Measurements from ENCODE around the gene WDR26.
A peak's percentile ranks its signal among the peaks of the same experiment; 100 is the strongest.
"Not testable (repeated sequence)": the region's sequence is repeated elsewhere in the genome, so short reads cannot be mapped to it uniquely, and the experiment has no call there.

WDR26 gene

GRCh38 chr1:224428713-224429112 lies 5.9 kb downstream of the WDR26 start:
- H3K27ac ChIP-seq (ENCODE audit: insufficient read depth, low read length, poor library complexity, severe bottlenecking); H3K36me3 ChIP-seq (ENCODE audit: control insufficient read depth, insufficient read depth, low read length); H3K9me3 ChIP-seq (ENCODE audit: control insufficient read depth, low read length); DNase-seq; H3K27me3 ChIP-seq (replicated peaks; ENCODE audit: control insufficient read depth, insufficient read depth, low read length, poor library complexity, severe bottlenecking); H3K4me3 ChIP-seq (ENCODE audit: insufficient read depth, low read depth, low read length, poor library complexity, severe bottlenecking): not testable (repeated sequence)
- H3K4me1 ChIP-seq (ENCODE audit: control insufficient read depth, insufficient read depth, low read length, poor library complexity, severe bottlenecking), result peaks cover 11% of the 10 kb centered on the region

GRCh38 chr1:224427346-224427745 lies 7.3 kb downstream of the WDR26 start:
- no peak overlapping the region for H3K27ac ChIP-seq (ENCODE audit: insufficient read depth, low read length, poor library complexity, severe bottlenecking)
- no peaks in the 10 kb centered on the region for H3K9me3 ChIP-seq (ENCODE audit: control insufficient read depth, low read length)
- no peak overlapping the region for H3K4me3 ChIP-seq (ENCODE audit: insufficient read depth, low read depth, low read length, poor library complexity, severe bottlenecking)
- H3K36me3 ChIP-seq (ENCODE audit: control insufficient read depth, insufficient read depth, low read length), result peaks cover 22% of the 10 kb centered on the region
- H3K4me1 ChIP-seq (ENCODE audit: control insufficient read depth, insufficient read depth, low read length, poor library complexity, severe bottlenecking), result peaks cover 11% of the 10 kb centered on the region
- DNase-seq, result no peak
- no peaks in the 10 kb centered on the region for H3K27me3 ChIP-seq (replicated peaks; ENCODE audit: control insufficient read depth, insufficient read depth, low read length, poor library complexity, severe bottlenecking)

- H3K4me1 ChIP-seq (ENCODE audit: control insufficient read depth, insufficient read depth, low read length, poor library complexity, severe bottlenecking), result peaks cover 11% of the 10 kb centered on the region
- not testable (repeated sequence) for H3K4me3 ChIP-seq (ENCODE audit: insufficient read depth, low read depth, low read length, poor library complexity, severe bottlenecking); H3K27me3 ChIP-seq (replicated peaks; ENCODE audit: control insufficient read depth, insufficient read depth, low read length, poor library complexity, severe bottlenecking); DNase-seq; H3K27ac ChIP-seq (ENCODE audit: insufficient read depth, low read length, poor library complexity, severe bottlenecking); H3K9me3 ChIP-seq (ENCODE audit: control insufficient read depth, low read length)
- H3K36me3 ChIP-seq (ENCODE audit: control insufficient read depth, insufficient read depth, low read length), result peaks cover 27% of the 10 kb centered on the region
These were observed 7.7 kb downstream of the WDR26 start for GRCh38 chr1:224426869-224427268.

GRCh38 chr1:224425279-224425884 lies 9.2 kb downstream of the WDR26 start:
- H3K27me3 ChIP-seq (replicated peaks; ENCODE audit: control insufficient read depth, insufficient read depth, low read length, poor library complexity, severe bottlenecking), result no peaks in the 10 kb centered on the region
- H3K9me3 ChIP-seq (ENCODE audit: control insufficient read depth, low read length), result no peaks in the 10 kb centered on the region
- peaks cover 42% of the 10 kb centered on the region for H3K36me3 ChIP-seq (ENCODE audit: control insufficient read depth, insufficient read depth, low read length)
- DNase-seq, result no peak
- H3K27ac ChIP-seq (ENCODE audit: insufficient read depth, low read length, poor library complexity, severe bottlenecking), result no peak overlapping the region
- H3K4me1 ChIP-seq (ENCODE audit: control insufficient read depth, insufficient read depth, low read length, poor library complexity, severe bottlenecking), result peaks cover 7% of the 10 kb centered on the region
- no peak overlapping the region for H3K4me3 ChIP-seq (ENCODE audit: insufficient read depth, low read depth, low read length, poor library complexity, severe bottlenecking)

- no peak for DNase-seq
- Histone ChIP-seq H3K27ac (ENCODE audit: insufficient read depth, low read length, poor library complexity, severe bottlenecking) (peak overlapping the region; percentile 12), H3K4me3 (ENCODE audit: insufficient read depth, low read depth, low read length, poor library complexity, severe bottlenecking) (no peak overlapping the region), H3K9me3 (ENCODE audit: control insufficient read depth, low read length) (no peaks in the 10 kb centered on the region), H3K36me3 (ENCODE audit: control insufficient read depth, insufficient read depth, low read length) (peaks cover 88% of the 10 kb centered on the region), H3K4me1 (ENCODE audit: control insufficient read depth, insufficient read depth, low read length, poor library complexity, severe bottlenecking) (no peaks in the 10 kb centered on the region), H3K27me3 (replicated peaks; ENCODE audit: control insufficient read depth, insufficient read depth, low read length, poor library complexity, severe bottlenecking) (no peaks in the 10 kb centered on the region)
These were observed 14.5 kb downstream of the WDR26 start for GRCh38 chr1:224420106-224420505.

GRCh38 chr1:224411766-224412165 lies 22.8 kb downstream of the WDR26 start:
- H3K27ac ChIP-seq (ENCODE audit: insufficient read depth, low read length, poor library complexity, severe bottlenecking), result no peak overlapping the region
- peaks cover 47% of the 10 kb centered on the region for H3K36me3 ChIP-seq (ENCODE audit: control insufficient read depth, insufficient read depth, low read length)

GRCh38 chr1:224408294-224408590 lies 26.4 kb downstream of the WDR26 start:
- H3K36me3 ChIP-seq (ENCODE audit: control insufficient read depth, insufficient read depth, low read length), result peaks cover 66% of the 10 kb centered on the region
- DNase-seq, result no peak

More at GRCh38 chr1:224411766-224412165, 22.8 kb downstream of the WDR26 start:
- Histone ChIP-seq H3K4me1 (ENCODE audit: control insufficient read depth, insufficient read depth, low read length, poor library complexity, severe bottlenecking) (no peaks in the 10 kb centered on the region), H3K4me3 (ENCODE audit: insufficient read depth, low read depth, low read length, poor library complexity, severe bottlenecking) (no peak overlapping the region), H3K27me3 (replicated peaks; ENCODE audit: control insufficient read depth, insufficient read depth, low read length, poor library complexity, severe bottlenecking) (no peaks in the 10 kb centered on the region), H3K9me3 (ENCODE audit: control insufficient read depth, low read length) (no peaks in the 10 kb centered on the region)
- no peak for DNase-seq

GRCh38 chr1:224407571-224408293 lies 26.9 kb downstream of the WDR26 start:
- no peak overlapping the region for H3K27ac ChIP-seq (ENCODE audit: insufficient read depth, low read length, poor library complexity, severe bottlenecking)
- no peak overlapping the region for H3K4me3 ChIP-seq (ENCODE audit: insufficient read depth, low read depth, low read length, poor library complexity, severe bottlenecking)
- no peaks in the 10 kb centered on the region for H3K27me3 ChIP-seq (replicated peaks; ENCODE audit: control insufficient read depth, insufficient read depth, low read length, poor library complexity, severe bottlenecking)
- no peaks in the 10 kb centered on the region for H3K4me1 ChIP-seq (ENCODE audit: control insufficient read depth, insufficient read depth, low read length, poor library complexity, severe bottlenecking)
- H3K36me3 ChIP-seq (ENCODE audit: control insufficient read depth, insufficient read depth, low read length), result peaks cover 69% of the 10 kb centered on the region
- H3K9me3 ChIP-seq (ENCODE audit: control insufficient read depth, low read length), result no peaks in the 10 kb centered on the region
- DNase-seq, result no peak

More at GRCh38 chr1:224408294-224408590, 26.4 kb downstream of the WDR26 start:
- no peaks in the 10 kb centered on the region for H3K9me3 ChIP-seq (ENCODE audit: control insufficient read depth, low read length)
- H3K4me1 ChIP-seq (ENCODE audit: control insufficient read depth, insufficient read depth, low read length, poor library complexity, severe bottlenecking), result no peaks in the 10 kb centered on the region
- no peak overlapping the region for H3K27ac ChIP-seq (ENCODE audit: insufficient read depth, low read length, poor library complexity, severe bottlenecking)
- no peaks in the 10 kb centered on the region for H3K27me3 ChIP-seq (replicated peaks; ENCODE audit: control insufficient read depth, insufficient read depth, low read length, poor library complexity, severe bottlenecking)
- H3K4me3 ChIP-seq (ENCODE audit: insufficient read depth, low read depth, low read length, poor library complexity, severe bottlenecking), result no peak overlapping the region

- no peaks in the 10 kb centered on the region for H3K27me3 ChIP-seq (replicated peaks; ENCODE audit: control insufficient read depth, insufficient read depth, low read length, poor library complexity, severe bottlenecking)
- H3K36me3 ChIP-seq (ENCODE audit: control insufficient read depth, insufficient read depth, low read length), result peaks cover 72% of the 10 kb centered on the region
- no peaks in the 10 kb centered on the region for H3K9me3 ChIP-seq (ENCODE audit: control insufficient read depth, low read length)
- no peak overlapping the region for H3K4me3 ChIP-seq (ENCODE audit: insufficient read depth, low read depth, low read length, poor library complexity, severe bottlenecking)
- H3K27ac ChIP-seq (ENCODE audit: insufficient read depth, low read length, poor library complexity, severe bottlenecking), result no peak overlapping the region
- H3K4me1 ChIP-seq (ENCODE audit: control insufficient read depth, insufficient read depth, low read length, poor library complexity, severe bottlenecking), result no peaks in the 10 kb centered on the region
- no peak for DNase-seq
These were observed 28.4 kb downstream of the WDR26 start for GRCh38 chr1:224406216-224406615.

- Histone ChIP-seq H3K27ac (ENCODE audit: insufficient read depth, low read length, poor library complexity, severe bottlenecking) (no peak overlapping the region), H3K9me3 (ENCODE audit: control insufficient read depth, low read length) (no peaks in the 10 kb centered on the region), H3K4me3 (ENCODE audit: insufficient read depth, low read depth, low read length, poor library complexity, severe bottlenecking) (no peak overlapping the region), H3K36me3 (ENCODE audit: control insufficient read depth, insufficient read depth, low read length) (peaks cover 73% of the 10 kb centered on the region), H3K4me1 (ENCODE audit: control insufficient read depth, insufficient read depth, low read length, poor library complexity, severe bottlenecking) (no peaks in the 10 kb centered on the region), H3K27me3 (replicated peaks; ENCODE audit: control insufficient read depth, insufficient read depth, low read length, poor library complexity, severe bottlenecking) (no peaks in the 10 kb centered on the region)
- DNase-seq, result no peak
These were observed 29.0 kb downstream of the WDR26 start for GRCh38 chr1:224405604-224405970.
